ENCODE measurements around the gene CGNL1.
A peak's percentile ranks its signal among the peaks of the same experiment; 100 is the strongest.

The CGNL1 gene

DNA sequence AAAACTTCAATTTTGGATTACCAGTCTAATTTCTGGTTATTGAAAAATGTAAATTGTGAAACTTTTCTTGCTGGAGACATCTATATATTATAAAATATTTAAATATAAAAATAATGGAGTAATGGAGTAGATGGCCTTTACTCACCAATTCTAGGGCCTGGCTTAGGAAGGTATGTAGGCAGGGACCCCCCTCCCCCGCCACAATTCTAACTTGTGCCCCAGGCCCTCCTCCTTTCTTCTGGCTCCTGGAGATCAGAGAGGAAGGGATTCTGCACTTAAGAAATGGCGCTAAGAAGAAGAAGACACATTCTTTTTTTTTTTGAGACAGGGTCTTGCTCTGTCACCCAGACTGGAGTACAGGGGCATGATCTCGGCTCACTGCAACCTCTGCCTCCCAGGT is 49.5 kb downstream of the CGNL1 start:
- DNase-seq = no peak

DNA sequence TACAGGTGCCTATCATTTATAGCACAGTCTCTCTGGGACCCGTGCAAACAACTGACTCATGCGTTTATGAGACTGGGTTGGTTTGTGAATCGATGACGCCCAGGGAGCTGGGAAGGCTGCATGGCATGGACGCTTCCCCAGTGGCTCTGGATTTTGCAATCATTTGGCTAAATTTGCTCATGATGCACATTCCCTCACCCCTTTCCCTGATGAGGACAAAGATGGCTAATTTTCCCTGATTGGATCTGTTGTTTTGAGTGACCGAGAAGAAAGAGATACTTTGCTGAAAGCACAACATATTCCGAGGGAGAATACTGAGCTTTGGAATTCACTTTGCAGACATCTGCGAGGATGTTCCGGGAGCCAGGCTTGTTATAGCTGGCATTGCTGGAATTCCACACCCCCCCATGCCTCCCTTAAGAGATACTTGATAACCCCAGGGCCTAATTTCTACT is 51.1 kb downstream of the CGNL1 start:
- no peak for DNase-seq

DNA sequence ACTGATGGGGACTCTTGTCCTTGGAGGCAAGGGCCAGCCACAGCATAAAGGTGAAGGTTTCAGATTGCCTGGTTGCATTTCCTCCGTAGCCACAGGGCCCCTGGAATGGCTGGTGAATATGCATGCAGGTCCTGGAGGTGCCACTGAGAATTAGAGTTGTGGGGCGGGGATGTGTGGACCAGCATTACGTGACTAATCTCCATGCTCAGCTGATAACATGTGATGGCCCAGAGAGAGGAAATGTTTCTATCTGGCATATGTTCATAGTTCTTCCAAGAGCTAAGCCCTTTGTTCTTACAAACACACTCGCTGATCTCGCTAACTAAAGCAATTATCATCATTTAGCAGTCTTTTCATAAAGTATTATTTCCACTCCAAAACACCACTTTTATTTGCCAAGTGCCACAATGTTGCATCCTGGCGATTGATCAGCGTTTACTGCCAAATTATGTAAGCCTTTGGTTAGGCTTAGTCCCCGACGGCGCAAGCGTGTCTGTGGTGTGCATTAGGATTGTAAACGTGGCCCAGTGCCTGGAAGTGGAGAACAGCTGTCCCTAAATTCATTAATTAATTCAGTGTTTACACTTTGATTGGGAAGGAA is 55.9 kb downstream of the CGNL1 start:
- DNase-seq = no peak

DNA sequence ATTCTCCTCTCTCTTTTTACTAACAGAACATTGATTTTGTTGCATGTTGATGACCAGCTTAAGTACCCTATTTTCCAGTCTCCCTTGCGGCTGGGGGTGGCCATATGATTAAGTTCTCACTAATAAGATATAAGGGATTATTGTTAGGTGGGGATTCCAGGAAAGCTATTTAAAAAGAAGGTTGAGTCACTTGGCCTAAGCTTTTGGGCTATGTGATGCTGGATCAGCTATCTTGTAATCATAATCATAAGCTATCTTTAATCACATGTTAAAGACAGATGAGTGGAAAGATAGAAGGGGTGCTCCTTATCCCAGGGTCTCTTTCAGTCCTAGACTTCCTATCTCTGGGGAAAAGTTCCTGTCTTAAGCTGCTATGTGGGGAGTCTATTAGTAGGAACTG is 59.9 kb downstream of the CGNL1 start:
- no peak for DNase-seq

DNA sequence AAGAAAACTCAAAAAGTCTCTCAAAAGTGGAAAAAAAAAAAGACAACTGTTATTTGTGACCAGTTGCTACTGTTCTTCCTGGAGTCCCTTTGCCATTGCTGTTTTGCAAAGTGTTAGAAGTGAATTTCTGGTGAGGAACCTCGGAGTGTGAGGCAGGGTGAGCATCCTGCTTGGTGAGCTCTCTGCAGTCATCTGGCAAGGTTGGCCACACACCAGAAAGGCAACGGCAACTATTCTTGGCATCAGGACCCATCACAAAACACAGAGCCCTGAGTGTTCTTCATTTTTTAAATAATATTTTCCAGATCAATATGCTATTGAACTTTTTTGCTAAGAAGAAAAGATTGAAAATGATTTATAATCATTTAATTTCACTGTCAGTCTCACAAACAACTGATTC is 60.7 kb downstream of the CGNL1 start:
- DNase-seq = no peak

DNA sequence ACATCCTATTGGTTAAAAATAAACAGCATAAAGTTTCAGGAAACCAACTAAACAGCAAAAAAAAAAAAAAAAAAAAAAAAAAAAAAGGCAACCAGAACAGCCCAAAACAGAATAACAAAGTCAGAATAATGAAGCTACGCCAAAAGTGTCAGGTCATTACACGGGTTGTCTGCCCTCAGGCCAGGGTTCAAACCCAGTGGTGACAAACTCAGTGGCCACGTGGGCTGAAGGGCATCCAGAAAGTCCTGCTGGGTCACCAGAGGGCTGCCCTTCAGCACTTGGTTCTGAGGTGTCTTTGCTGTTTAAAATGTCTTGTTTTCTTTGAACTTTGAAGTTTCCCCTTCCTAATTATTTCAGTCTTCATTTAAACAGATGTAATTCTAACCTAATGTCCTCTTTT is 61.3 kb downstream of the CGNL1 start:
- no peak for DNase-seq

DNA sequence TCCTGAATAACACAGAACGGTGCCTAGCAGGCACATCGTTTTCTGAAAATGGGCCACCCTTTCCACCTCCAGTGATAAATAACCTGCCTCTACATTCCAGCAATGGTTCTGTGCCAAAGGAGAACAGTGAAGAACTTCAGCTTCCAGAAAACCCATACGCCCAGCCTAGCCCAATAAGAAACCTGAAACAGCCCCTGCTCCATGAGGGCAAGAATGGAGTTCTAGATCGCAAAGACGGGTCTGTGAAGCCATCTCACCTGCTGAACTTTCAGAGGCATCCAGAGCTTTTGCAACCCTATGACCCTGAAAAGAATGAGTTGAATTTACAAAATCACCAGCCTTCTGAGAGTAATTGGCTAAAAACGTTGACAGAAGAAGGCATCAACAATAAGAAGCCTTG is 61.9 kb downstream of the CGNL1 start:
- DNase-seq = no peak

DNA sequence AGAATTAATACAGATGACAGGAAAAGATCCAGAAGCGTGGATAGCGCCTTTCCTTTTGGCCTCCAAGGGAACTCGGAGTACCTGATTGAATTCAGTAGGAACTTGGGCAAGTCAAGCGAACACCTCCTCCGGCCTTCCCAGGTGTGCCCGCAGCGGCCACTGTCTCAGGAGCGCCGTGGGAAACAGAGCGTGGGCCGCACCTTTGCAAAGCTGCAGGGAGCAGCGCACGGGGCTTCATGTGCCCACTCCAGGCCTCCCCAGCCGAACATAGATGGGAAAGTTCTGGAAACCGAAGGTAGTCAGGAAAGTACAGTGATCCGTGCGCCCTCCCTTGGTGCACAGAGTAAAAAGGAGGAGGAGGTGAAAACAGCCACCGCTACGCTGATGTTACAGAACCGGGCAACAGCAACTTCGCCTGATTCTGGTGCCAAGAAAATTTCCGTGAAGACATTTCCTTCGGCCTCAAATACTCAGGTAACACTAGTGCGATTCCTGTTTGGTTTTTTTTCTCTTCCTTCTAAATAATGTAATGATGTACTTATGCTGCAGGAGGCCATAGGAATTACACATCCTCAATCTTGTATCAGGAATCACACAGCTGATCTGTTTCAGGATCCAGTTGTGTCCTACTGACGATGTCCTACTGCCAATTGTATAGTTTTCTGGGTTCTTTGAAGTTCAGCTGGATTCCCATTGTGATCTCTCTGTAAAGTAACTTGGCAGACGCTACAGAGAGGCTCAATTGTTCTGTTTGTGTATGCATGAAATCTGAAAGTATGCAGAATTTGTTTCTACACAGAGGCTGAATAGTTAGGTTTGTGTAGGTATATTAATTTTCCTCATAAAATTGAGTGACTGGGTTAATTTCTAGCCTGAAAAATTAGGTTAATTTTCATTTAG is 63.1 kb downstream of the CGNL1 start:
- no peak for DNase-seq

DNA sequence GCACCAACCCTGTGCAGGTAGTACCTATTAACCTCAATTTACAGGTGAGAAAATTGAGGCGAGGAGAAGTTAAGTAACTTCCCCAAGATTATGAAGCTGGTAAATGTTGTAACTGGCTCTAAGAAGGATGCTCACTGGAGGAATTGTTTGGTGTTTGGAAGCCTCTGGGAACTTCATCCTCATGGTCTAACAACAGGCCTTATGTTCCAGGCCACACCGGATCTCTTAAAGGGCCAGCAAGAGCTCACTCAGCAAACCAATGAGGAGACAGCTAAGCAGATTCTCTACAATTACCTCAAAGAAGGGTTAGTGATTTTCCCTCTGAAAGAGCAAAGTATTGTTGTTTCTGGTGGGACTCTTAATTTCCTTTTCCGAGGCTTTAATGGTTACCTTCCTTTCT is 63.9 kb downstream of the CGNL1 start:
- DNase-seq = no peak

DNA sequence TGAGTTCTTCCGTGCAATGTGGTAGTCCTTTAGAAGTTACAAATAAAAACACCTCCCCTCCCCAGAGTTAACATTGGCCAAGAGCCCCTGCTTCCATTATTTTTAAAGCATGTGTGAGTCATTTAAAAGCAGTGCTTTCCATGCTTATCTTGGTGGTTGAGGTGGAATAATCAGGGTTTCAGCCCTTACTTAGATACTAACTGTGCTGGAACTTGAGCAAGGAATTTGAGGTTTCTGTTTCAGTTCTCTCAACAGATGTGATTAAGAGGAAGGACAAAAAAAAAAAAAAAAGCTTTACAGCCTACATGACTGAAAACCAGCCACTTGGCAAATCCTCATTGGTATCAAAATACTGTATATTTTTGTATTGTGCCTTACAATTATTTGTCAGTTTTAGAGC is 64.5 kb downstream of the CGNL1 start:
- DNase-seq = peak; percentile 74

DNA sequence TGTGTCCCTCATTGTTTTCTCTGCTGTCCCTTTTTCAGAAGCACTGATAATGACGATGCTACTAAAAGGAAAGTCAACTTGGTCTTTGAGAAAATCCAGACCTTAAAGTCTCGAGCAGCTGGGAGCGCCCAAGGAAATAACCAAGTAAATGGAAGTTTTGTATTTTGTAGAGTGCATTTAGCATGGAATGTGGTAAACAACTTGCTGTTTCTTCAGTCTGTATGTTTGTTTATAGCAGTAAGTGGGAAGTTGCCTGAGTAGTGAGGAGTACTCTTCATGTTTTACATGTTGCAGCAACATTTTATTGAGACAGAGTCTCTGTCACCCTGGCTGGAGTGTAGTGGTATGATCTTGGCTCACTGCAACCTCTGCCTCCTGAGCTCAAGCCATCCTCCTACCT is 66.0 kb downstream of the CGNL1 start:
- peak; percentile 6 for DNase-seq

DNA sequence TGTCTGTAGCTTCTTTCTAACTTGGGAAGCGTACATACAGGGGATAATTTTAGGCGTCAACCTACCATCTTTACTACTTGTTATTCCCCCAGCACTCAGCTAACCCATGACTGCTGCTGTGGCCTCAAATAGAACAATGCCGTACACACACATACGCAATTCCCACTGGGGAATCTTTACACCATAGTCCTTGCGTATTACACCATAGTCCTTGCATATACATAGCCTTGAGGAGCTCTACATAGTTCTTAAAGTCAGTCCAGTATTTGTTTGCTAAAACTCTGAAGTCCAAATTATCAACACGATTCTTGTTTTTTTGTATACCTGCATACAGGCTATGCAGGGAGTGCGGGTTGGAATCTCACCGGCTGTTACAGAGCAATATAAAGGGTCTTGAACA is 67.2 kb downstream of the CGNL1 start:
- no peak for DNase-seq

DNA sequence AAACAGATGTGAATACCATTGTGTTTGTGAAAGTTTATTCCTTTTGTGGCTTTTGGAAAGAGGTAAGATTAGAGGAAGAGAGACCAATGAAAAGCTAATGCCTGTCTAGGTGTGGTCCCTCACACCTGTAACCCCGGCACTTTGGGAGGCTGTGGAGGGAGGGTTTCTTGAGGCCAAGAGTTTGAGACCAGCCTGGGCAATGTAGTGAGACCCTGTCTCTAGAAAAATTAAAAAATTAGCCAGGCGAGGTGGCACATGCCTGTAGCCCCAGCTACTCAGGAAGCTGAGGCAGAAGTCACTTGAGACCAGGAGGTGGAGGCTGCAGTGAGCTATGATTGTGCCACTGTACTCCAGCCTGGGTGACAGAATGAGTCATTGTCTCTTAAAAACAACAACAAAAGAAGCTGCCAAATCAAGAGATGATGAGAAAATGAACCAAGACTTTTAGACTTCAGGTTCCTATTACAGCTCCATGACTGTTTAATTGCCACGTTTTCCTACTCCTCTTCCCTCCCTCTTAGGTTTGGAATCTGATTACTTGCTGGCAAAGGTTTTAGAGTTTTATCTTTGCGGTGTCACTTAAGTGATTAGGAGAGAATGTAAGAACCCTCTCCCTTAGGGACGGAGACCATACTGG is 68.7 kb downstream of the CGNL1 start:
- DNase-seq = peak; percentile 18

DNA sequence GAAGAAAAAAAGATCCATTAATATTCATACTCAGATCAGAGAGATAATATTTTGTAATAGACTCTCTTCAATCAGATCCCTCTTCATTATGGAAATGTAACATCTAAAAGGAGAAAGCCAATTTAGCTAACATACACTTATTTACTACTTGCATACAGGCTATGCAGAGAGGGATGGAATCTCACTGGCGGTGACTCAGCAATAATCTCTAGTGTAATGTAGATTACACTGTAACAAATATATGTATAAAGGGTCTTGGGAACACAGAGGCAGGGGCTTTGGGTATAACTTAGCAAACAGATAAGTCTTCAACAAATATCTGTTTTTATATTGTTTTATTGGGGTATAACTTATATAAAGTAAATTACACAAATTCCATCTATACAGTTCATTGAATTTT is 69.6 kb downstream of the CGNL1 start:
- DNase-seq = no peak

DNA sequence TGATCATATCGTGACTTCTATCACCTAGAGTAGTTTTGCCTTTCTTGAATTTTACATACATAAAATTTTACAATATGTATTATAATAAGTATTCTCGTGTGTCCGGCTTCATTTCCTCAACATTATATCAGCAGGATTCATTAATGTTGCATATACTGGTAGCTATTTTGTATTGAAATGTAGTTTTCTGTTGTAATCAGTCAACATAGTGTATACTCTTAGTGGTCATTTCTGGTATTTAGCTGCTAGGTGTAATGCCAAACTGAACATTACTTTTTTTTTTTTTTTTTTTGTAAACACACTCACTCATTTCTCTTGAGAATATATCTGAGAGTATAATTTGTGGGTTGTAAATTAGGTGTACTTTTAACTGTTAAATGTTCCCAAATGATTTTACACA is 70.1 kb downstream of the CGNL1 start:
- DNase-seq = no peak

DNA sequence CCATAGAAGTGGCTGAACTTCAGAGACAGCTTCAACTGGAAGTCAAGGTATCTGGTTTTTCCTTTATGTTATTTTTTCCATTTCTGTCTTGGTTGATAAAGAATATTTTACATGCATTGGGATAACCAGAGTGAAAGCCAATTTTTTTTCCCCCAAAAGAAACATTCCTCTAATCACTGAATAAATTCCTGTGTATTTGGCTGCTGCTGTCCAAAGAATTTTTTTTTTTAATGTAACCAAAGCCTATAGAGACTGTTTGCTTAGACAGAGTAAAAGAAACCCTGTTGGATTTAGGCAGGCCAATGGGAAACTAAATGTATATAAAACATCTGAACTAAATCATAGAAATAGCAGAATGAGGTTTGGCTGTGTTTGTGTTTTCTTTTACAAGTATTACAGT is 75.2 kb downstream of the CGNL1 start:
- no peak for DNase-seq

DNA sequence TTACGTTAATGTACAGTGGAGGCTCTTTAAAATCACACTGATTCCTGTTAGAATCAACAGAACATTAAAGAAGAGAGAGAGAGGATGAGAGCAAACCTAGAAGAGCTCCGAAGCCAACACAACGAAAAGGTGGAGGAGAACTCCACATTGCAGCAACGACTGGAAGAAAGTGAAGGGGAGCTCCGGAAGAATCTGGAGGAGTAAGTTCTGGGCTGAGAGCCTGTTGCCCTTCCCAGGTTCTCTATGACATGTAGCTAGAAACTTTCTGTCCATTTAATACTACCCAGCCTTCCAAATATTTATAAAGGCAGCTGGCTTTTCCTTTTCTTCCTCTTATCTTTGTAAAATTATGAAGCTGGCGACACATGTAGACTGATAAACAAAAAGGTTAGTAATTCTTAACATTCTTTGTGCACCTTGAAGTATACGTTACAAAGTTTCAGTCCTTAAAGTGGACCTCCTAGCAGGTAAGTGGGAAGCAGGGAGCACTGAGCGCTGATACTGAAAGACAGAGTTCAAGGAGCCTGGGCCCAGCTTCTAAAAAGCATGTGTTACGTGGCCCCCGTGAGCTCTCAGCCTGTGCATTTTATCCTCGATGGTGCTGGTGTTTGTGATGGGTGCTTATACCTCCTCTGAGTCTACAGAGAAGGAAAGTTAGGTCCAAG is 75.9 kb downstream of the CGNL1 start:
- no peak for DNase-seq

DNA sequence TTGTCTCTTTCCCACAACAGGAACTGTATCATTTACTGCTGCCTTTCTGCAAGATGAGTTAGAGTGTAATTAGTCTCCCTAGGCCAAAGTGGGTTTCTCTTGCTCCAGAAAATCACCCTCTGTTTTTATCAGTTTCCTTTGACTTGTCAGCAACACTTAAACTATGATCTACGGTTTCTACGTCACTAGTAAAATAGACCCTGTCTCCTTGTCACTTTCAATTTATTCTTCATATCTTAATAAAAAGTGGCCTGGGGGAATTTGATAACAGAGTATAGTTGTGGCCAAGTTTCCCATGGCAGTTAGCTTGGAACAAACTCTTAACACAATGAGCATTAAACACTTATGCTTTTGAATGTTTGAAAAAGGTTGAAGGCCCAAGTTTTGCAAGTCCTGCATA is 79.6 kb downstream of the CGNL1 start:
- DNase-seq = no peak

DNA sequence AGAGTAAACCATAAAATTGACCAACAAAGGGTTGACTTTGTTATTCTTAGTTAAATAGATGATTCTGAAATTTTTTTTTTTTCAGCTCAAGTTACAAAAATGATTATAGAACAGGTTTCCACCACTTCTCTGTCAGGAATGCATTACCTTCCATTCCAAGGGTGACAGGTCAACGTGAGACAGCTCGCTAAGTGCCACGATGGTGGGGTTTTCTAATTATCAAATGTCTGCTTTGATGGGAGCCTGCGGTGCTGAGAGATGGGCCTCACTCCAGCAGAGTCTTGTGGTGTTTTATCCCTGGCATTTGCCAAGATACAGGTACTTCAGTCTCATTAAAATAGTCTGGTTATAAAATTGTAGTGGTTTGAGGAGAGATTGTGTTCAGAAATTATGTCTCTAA is 80.3 kb downstream of the CGNL1 start:
- DNase-seq = no peak

DNA sequence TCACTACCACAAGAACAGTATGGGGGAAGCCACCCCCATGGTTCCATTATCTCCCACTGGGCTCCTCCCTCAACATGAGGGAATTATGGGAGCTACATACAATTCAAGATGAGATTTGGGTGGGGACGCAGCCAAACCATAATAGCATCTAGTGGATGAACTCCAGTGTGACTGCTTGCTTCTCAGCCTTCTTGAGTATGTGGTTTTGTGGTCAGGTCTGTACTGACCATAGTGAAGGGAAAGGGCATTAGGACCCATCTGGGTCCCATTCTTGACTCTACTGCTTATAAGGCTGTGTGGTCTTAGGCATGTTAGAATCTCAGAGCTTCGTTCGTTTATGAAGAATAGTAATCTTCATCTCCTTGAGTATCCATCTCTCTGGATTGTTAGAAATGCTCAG is 81.4 kb downstream of the CGNL1 start:
- no peak for DNase-seq

DNA sequence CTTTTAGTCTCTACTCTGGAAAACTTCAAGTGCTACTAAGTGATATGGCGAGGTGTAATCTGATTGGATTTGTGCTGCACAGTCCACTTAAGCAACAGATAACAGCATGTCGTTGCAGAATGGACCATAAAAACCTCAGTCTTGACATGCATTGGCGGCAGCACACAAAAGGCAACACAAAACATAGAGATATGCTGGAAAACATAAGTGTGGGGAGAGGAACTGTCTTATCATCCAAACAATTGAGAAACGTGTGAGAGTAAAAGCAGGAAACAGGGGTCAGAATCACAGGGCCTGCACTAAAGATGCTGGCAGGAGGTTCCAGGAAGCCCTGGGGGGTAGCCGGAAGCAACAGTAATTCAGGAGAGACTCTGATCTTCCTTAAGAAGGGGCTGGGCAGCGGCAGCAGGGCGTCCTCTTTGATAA is 82.1 kb downstream of the CGNL1 start:
- DNase-seq = no peak

DNA sequence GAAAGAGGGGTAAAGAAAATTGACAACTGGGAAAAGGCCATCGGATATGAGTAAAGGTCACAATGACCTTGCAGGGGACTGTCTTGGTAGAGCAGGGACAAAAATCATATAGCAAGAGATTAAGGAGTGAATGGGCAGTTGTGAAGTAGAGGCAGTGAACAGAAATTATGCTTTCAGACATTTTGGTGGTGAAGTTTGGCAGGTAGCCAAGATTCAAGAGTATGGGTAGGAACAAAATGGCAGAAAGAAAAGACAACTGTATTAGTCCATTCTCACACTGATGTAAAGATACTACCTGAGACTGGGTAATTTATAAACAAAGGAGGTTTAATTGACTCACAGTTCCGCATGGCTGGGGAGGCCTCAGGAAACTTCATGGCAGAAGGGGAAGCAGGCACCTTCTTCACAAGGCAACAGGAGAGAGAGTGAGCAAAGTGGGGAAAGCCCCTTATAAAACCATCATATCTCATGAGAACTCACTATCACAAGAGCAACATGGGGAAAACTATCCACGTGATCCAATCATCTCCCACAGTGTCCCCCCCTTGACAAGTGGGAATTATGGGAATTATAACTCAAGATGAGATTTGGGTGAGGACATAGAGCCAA is 84.0 kb downstream of the CGNL1 start:
- DNase-seq = no peak

DNA sequence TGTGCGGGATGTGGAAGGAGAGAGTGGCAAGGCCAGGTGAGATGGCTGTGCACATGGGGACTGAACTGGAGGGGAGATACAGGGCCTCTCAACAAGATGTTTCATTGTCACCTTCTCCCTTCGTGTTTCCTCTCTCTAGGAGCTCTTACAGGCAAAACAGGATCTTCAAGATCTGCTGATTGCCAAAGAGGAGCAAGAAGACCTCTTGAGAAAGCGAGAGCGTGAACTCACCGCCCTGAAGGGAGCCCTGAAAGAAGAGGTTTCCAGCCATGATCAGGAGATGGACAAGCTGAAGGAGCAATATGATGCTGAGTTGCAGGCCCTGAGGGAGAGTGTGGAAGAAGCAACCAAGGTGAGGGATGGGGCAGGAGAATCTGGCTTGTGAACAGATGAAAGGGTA is 85.2 kb downstream of the CGNL1 start:
- no peak for DNase-seq

Data from suppressor macrophage treated with lipopolysaccharide for 4 hours (primary cell).